ENCODE data around the gene HOXD1.

Gene HOXD1

DNA sequence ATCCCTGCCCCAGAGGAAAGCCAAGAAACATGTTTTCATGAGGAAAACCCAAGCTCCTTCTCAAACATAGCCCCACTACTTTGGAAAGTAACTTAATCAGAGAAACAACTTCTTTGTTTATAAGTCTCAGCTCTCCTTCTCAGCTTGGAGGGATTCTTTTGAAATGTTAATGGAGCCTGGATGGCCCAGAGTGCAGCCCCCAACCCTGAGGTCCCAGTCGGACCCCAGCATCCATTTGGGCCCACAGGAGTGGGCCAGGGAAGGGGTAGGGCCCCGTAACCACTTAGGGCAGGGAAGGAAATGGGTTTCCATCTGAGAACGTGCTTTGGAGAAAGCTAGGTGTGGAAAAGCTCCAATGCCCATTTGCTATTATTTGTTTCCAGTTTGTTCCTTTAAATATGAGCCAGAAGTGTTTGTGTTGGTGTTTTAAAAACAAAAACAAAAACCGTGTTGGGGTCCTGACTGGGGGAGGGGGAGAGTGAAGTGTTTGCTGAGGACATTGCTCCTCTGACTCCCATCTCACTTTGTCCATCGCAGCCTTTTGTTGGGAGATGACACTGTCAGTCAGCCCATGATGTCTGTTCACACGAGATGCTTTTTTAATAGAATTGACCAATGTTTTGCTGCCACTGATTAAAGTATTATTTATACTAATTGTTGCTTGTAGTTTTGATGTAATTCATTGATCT, 33.0 kb upstream of the HOXD1 start:
- no peak overlapping the region for H3K14ac ChIP-seq (ENCODE audit: low read length in 2 of 2)
- no peak overlapping the region for H3K4ac ChIP-seq (ENCODE audit: low read depth in 1 of 2, low read length in 2 of 2)
- H3K4me3 ChIP-seq (ENCODE audit: insufficient read depth in 1 of 2, low read depth in 1 of 2, low read length in 2 of 2), result no peak overlapping the region
- H3K9me3 ChIP-seq (ENCODE audit: control insufficient read depth, low read length), result no peaks in the 10 kb centered on the region
- peaks cover 7 to 13% of the 10 kb centered on the region in 2 experiments for H3K36me3 ChIP-seq (ENCODE audit: control insufficient read depth in 1 of 2, insufficient read depth in 2 of 2, low read depth in 1 of 2, low read length in 2 of 2)
- no peak overlapping the region for H2BK15ac ChIP-seq (ENCODE audit: low read depth, poor library complexity, severe bottlenecking)
- H3K23ac ChIP-seq (ENCODE audit: low read length in 2 of 2), result no peak overlapping the region
- H3K9ac ChIP-seq (ENCODE audit: low read length), result no peak overlapping the region
- H2BK12ac ChIP-seq (ENCODE audit: low read length in 2 of 2), result no peak overlapping the region
- DNase-seq, result no peak
- H3K27me3 ChIP-seq (ENCODE audit: control insufficient read depth in 1 of 2, insufficient read depth in 1 of 2, low read length in 2 of 2), result peaks cover 0 to 78% of the 10 kb centered on the region in 2 experiments
- no peak overlapping the region for H4K8ac ChIP-seq (ENCODE audit: low read length)
- H3K79me1 ChIP-seq (replicated peaks; ENCODE audit: low read length, poor library complexity, severe bottlenecking), result peaks cover 7% of the 10 kb centered on the region
- H3K4me1 ChIP-seq (ENCODE audit: control insufficient read depth, insufficient read depth, low read depth, low read length), result peaks cover 27% of the 10 kb centered on the region
- no peak overlapping the region for H3K4me2 ChIP-seq (ENCODE audit: low read length, poor library complexity, severe bottlenecking)
- no peak overlapping the region for H3K18ac ChIP-seq (ENCODE audit: low read depth in 1 of 2, low read length in 2 of 2)
- no peak overlapping the region for H2BK5ac ChIP-seq (ENCODE audit: low read depth, low read length, poor library complexity, severe bottlenecking)
- no peak overlapping the region for H4K91ac ChIP-seq (ENCODE audit: low read length)
- H2AFZ ChIP-seq (ENCODE audit: low read depth, low read length), result no peak overlapping the region
- no peak overlapping the region for H2BK120ac ChIP-seq (ENCODE audit: low read depth, low read length)
- no peak overlapping the region for H2AK5ac ChIP-seq (ENCODE audit: low read length, severe bottlenecking)
- WGBS, result 13% methylated on average over 6 of the region's 6 CpGs
- no peak overlapping the region for H3K27ac ChIP-seq (ENCODE audit: low read length, poor library complexity, severe bottlenecking)

DNA sequence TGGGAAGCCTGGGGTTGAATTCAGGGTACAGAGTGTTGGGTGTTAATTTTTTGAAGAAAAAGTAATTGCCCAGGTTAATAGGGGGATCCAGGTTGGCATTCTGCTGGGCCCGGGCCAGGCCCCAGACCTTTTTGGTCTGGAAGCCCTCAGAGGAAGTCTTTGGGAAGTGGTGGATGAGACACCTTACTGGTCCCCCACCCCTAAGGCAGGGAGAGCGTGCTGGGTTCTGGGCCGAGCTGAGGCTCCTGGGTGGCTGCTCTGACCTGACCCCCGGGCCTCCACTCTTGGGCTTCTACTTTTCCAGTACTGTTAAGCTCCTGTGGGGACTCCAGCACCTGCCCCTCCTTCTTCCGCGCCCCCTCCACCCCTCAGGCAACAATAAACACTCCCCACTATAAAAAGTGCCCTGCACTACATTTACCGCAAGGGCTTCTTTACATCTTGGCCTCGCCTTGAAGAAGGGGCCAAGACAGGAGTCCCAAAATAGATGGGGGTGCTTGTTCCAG, 32.1 kb upstream of the HOXD1 start:
- no peak overlapping the region for H2BK5ac ChIP-seq (ENCODE audit: low read depth, low read length, poor library complexity, severe bottlenecking)
- no peak overlapping the region for H4K91ac ChIP-seq (ENCODE audit: low read length)
- H3K14ac ChIP-seq (ENCODE audit: low read length in 2 of 2), result no peak overlapping the region
- H2BK12ac ChIP-seq (ENCODE audit: low read length in 2 of 2), result no peak overlapping the region
- no peak overlapping the region for H3K4me2 ChIP-seq (ENCODE audit: low read length, poor library complexity, severe bottlenecking)
- H3K4ac ChIP-seq (ENCODE audit: low read depth in 1 of 2, low read length in 2 of 2), result no peak overlapping the region
- no peak overlapping the region for H2AFZ ChIP-seq (ENCODE audit: low read depth, low read length)
- no peak overlapping the region for H3K27ac ChIP-seq (ENCODE audit: low read length, poor library complexity, severe bottlenecking)
- H3K23ac ChIP-seq (ENCODE audit: low read length in 2 of 2), result no peak overlapping the region
- no peak overlapping the region for H3K18ac ChIP-seq (ENCODE audit: low read depth in 1 of 2, low read length in 2 of 2)
- peaks cover 27% of the 10 kb centered on the region for H3K4me1 ChIP-seq (ENCODE audit: control insufficient read depth, insufficient read depth, low read depth, low read length)
- peaks cover 3 to 13% of the 10 kb centered on the region in 2 experiments for H3K36me3 ChIP-seq (ENCODE audit: control insufficient read depth in 1 of 2, insufficient read depth in 2 of 2, low read depth in 1 of 2, low read length in 2 of 2)
- H2AK5ac ChIP-seq (ENCODE audit: low read length, severe bottlenecking), result no peak overlapping the region
- H3K4me3 ChIP-seq (ENCODE audit: insufficient read depth in 1 of 2, low read depth in 1 of 2, low read length in 2 of 2), result peak overlapping the region in 1 of 2 experiments; percentile 74
- H4K8ac ChIP-seq (ENCODE audit: low read length), result no peak overlapping the region
- DNase-seq, result no peak
- peaks cover 0 to 78% of the 10 kb centered on the region in 2 experiments for H3K27me3 ChIP-seq (ENCODE audit: control insufficient read depth in 1 of 2, insufficient read depth in 1 of 2, low read length in 2 of 2)
- H2BK120ac ChIP-seq (ENCODE audit: low read depth, low read length), result no peak overlapping the region
- peaks cover 5% of the 10 kb centered on the region for H3K79me1 ChIP-seq (replicated peaks; ENCODE audit: low read length, poor library complexity, severe bottlenecking)
- 17% methylated on average over 7 of the region's 8 CpGs for WGBS
- no peak overlapping the region for H2BK15ac ChIP-seq (ENCODE audit: low read depth, poor library complexity, severe bottlenecking)
- H3K9me3 ChIP-seq (ENCODE audit: control insufficient read depth, low read length), result no peaks in the 10 kb centered on the region
- no peak overlapping the region for H3K9ac ChIP-seq (ENCODE audit: low read length)

DNA sequence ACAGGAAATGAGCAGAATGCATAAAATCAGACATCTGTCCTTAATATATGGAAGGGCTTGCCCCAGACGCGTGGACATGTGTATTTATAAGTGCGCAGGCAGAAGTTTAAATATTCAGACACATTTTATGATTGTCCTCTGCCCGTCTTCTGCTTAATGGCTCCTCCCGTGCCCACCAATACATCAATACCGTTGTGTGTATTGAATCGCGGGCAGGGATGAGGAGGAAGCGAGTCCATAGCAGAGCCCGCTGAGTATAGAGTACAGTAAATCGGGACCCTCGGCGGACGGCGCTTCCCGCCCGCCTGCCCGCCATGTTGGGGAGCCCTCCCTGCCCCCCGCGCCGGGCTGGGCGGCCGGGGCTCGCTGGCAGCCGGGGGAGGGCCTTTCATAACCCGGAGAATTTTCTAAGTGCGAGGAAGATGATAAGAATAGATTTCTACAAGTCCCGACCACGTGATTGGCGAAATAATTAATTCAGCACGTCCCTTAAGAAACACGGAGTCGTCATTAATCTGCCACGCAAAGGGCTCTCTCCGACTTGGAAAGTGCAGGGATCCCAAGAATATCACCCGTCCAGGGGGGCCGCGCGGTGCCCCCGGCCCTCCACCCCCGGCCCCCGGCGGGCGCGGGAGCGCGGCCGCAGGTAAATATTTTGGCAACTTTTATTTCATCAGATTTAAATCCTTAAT, 31.5 kb upstream of the HOXD1 start, which contains the start of gene HOXD3:
Gene HOXD3 (plus strand): TSS at position 501 of the 692 bp plus-strand sequence. CDS start 11,808 bp downstream, outside the sequence.
- Histone ChIP-seq H2BK15ac (ENCODE audit: low read depth, poor library complexity, severe bottlenecking) (no peak within 1 kb of the TSS), H3K27me3 (ENCODE audit: control insufficient read depth in 1 of 2, insufficient read depth in 1 of 2, low read length in 2 of 2) (peaks cover 0 to 83% of the 10 kb centered on the region in 2 experiments), H2BK5ac (ENCODE audit: low read depth, low read length, poor library complexity, severe bottlenecking) (no peak within 1 kb of the TSS), H4K8ac (ENCODE audit: low read length) (no peak within 1 kb of the TSS), H2BK12ac (ENCODE audit: low read length in 2 of 2) (no peak within 1 kb of the TSS), H3K79me1 (replicated peaks; ENCODE audit: low read length, poor library complexity, severe bottlenecking) (peaks cover 5% of the 10 kb centered on the region), H4K91ac (ENCODE audit: low read length) (no peak within 1 kb of the TSS), H3K23ac (ENCODE audit: low read length in 2 of 2) (no peak within 1 kb of the TSS), H3K14ac (ENCODE audit: low read length in 2 of 2) (no peak within 1 kb of the TSS), H2AK5ac (ENCODE audit: low read length, severe bottlenecking) (no peak within 1 kb of the TSS), H3K4me3 (ENCODE audit: insufficient read depth in 1 of 2, low read depth in 1 of 2, low read length in 2 of 2) (peak within 1 kb of the TSS; percentile 38 to 74), H2AFZ (ENCODE audit: low read depth, low read length) (no peak within 1 kb of the TSS), H3K4ac (ENCODE audit: low read depth in 1 of 2, low read length in 2 of 2) (no peak within 1 kb of the TSS), H3K27ac (ENCODE audit: low read length, poor library complexity, severe bottlenecking) (no peak within 1 kb of the TSS), H3K4me1 (ENCODE audit: control insufficient read depth, insufficient read depth, low read depth, low read length) (peaks cover 24% of the 10 kb centered on the region), H3K18ac (ENCODE audit: low read depth in 1 of 2, low read length in 2 of 2) (no peak within 1 kb of the TSS), H3K9ac (ENCODE audit: low read length) (peak within 1 kb of the TSS; percentile 75), H2BK120ac (ENCODE audit: low read depth, low read length) (no peak within 1 kb of the TSS), H3K9me3 (ENCODE audit: control insufficient read depth, low read length) (no peaks in the 10 kb centered on the region), H3K4me2 (ENCODE audit: low read length, poor library complexity, severe bottlenecking) (peak within 1 kb of the TSS; percentile 83), H3K36me3 (ENCODE audit: control insufficient read depth in 1 of 2, insufficient read depth in 2 of 2, low read depth in 1 of 2, low read length in 2 of 2) (peaks cover 3 to 13% of the 10 kb centered on the region in 2 experiments)
- no peak for DNase-seq
- WGBS, result 8% methylated on average over 37 of the region's 48 CpGs

DNA sequence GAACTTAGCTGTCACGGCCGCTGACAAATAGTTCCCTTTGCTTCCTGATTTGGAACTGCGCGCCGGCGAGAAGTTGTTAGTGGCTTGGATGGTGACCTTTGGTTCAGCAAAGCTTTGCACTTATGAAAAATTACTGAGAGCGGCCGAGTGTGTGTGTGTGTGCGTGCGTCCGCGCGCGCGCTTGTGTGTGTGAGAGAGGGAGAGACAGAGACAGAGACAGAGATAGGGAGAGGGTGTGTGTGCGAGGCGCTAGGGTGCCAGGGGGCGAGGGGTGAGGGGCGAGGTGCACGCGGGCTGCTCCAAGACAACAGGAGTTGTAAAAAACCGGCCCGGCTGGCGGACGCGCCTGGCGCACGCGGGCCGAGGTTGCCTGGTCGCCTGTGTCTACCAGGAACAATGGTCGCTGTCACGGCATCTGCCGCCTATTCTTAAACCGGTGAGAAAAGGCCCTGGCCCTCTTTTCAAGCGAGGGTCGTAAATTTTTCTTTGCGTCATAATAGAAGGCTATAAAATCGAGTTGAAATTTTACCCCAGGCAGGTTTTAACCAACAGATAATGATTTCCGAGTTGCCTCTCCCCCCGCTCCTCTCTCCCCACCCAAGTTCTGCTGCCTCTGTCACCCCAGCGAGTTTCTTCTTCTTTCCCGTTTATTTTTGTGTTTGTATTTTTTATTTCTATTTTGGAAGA, 30.8 kb upstream of the HOXD1 start:
- DNase-seq, result no peak
- no peak overlapping the region for H3K14ac ChIP-seq (ENCODE audit: low read length in 2 of 2)
- H4K91ac ChIP-seq (ENCODE audit: low read length), result no peak overlapping the region
- peaks cover 5% of the 10 kb centered on the region for H3K79me1 ChIP-seq (replicated peaks; ENCODE audit: low read length, poor library complexity, severe bottlenecking)
- no peak overlapping the region for H2BK12ac ChIP-seq (ENCODE audit: low read length in 2 of 2)
- no peak overlapping the region for H2BK5ac ChIP-seq (ENCODE audit: low read depth, low read length, poor library complexity, severe bottlenecking)
- 1% methylated on average over 35 of the region's 43 CpGs for WGBS
- no peak overlapping the region for H3K18ac ChIP-seq (ENCODE audit: low read depth in 1 of 2, low read length in 2 of 2)
- peak overlapping the region; percentile 75 for H3K9ac ChIP-seq (ENCODE audit: low read length)
- H3K27ac ChIP-seq (ENCODE audit: low read length, poor library complexity, severe bottlenecking), result no peak overlapping the region
- peaks cover 0 to 87% of the 10 kb centered on the region in 2 experiments for H3K27me3 ChIP-seq (ENCODE audit: control insufficient read depth in 1 of 2, insufficient read depth in 1 of 2, low read length in 2 of 2)
- peak overlapping the region; percentile 83 for H3K4me2 ChIP-seq (ENCODE audit: low read length, poor library complexity, severe bottlenecking)
- no peak overlapping the region for H3K23ac ChIP-seq (ENCODE audit: low read length in 2 of 2)
- H3K4me1 ChIP-seq (ENCODE audit: control insufficient read depth, insufficient read depth, low read depth, low read length), result peaks cover 27% of the 10 kb centered on the region
- H3K36me3 ChIP-seq (ENCODE audit: control insufficient read depth in 1 of 2, insufficient read depth in 2 of 2, low read depth in 1 of 2, low read length in 2 of 2), result peaks cover 3 to 11% of the 10 kb centered on the region in 2 experiments
- no peak overlapping the region for H4K8ac ChIP-seq (ENCODE audit: low read length)
- no peak overlapping the region for H2BK15ac ChIP-seq (ENCODE audit: low read depth, poor library complexity, severe bottlenecking)
- H3K4ac ChIP-seq (ENCODE audit: low read depth in 1 of 2, low read length in 2 of 2), result no peak overlapping the region
- no peak overlapping the region for H2AK5ac ChIP-seq (ENCODE audit: low read length, severe bottlenecking)
- peak overlapping the region in 1 of 2 experiments; percentile 74 for H3K4me3 ChIP-seq (ENCODE audit: insufficient read depth in 1 of 2, low read depth in 1 of 2, low read length in 2 of 2)
- no peak overlapping the region for H2BK120ac ChIP-seq (ENCODE audit: low read depth, low read length)
- no peak overlapping the region for H2AFZ ChIP-seq (ENCODE audit: low read depth, low read length)
- no peaks in the 10 kb centered on the region for H3K9me3 ChIP-seq (ENCODE audit: control insufficient read depth, low read length)

All from mesenchymal stem cell (in vitro differentiated cells and primary cell).